GM21390 (cell line): Measurements from ENCODE around the gene C1RL.
"Not testable (repeated sequence)": the region's sequence is repeated elsewhere in the genome, so short reads cannot be mapped to it uniquely, and the experiment has no call there.

Experiments used
- ATAC-seq: cut with Tn5 transposase; IDR thresholded peaks from one replicate; pipeline ENCODE4 v1.9.1; 2021; ENCODE audit not compliant: unreplicated experiment

The C1RL gene

GRCh38 chr12:7116196-7116595 lies 7.2 kb upstream of the C1RL start:
- no peak for ATAC-seq

GRCh38 chr12:7114851-7115250 lies 5.8 kb upstream of the C1RL start:
- no peak for ATAC-seq

GRCh38 chr12:7114008-7114407 lies 5.0 kb upstream of the C1RL start:
- no peak for ATAC-seq

GRCh38 chr12:7113389-7113871 lies 4.4 kb upstream of the C1RL start:
- no peak for ATAC-seq

- no peak for ATAC-seq
These were observed 3.0 kb upstream of the C1RL start for GRCh38 chr12:7112041-7112440.

GRCh38 chr12:7110661-7111060 lies 1.6 kb upstream of the C1RL start:
- ATAC-seq = no peak

GRCh38 chr12:7109572-7109920 lies 532 bp upstream of the C1RL start:
- no peak for ATAC-seq

- ATAC-seq = peak; percentile 92
These were observed 815 bp downstream of the C1RL start for GRCh38 chr12:7108003-7108795.

- no peak for ATAC-seq
These were observed 1.4 kb downstream of the C1RL start for GRCh38 chr12:7107636-7108002.

- not testable (repeated sequence) for ATAC-seq
These were observed 1.8 kb downstream of the C1RL start for GRCh38 chr12:7107181-7107580.

GRCh38 chr12:7106082-7106481 lies 2.9 kb downstream of the C1RL start:
- ATAC-seq = no peak

GRCh38 chr12:7103837-7104584 lies 5.0 kb downstream of the C1RL start:
- ATAC-seq = no peak

GRCh38 chr12:7102582-7102981 lies 6.4 kb downstream of the C1RL start:
- ATAC-seq = no peak

GRCh38 chr12:7101694-7102131 lies 7.3 kb downstream of the C1RL start:
- no peak for ATAC-seq

GRCh38 chr12:7101047-7101693 lies 7.8 kb downstream of the C1RL start:
- no peak for ATAC-seq

- ATAC-seq = no peak
These were observed 8.8 kb downstream of the C1RL start for GRCh38 chr12:7100239-7100638.

GRCh38 chr12:7099290-7099996 lies 9.6 kb downstream of the C1RL start:
- no peak for ATAC-seq

GRCh38 chr12:7096979-7097378 lies 12.0 kb downstream of the C1RL start:
- ATAC-seq = no peak

- ATAC-seq = no peak
These were observed 12.7 kb downstream of the C1RL start for GRCh38 chr12:7096006-7096932.

GRCh38 chr12:7093892-7094291 lies 15.1 kb downstream of the C1RL start:
- ATAC-seq = no peak
